DOHH2 (cell line): ENCODE data around the gene SCD5.

Source experiments
- EZH2phosphoT487 ChIP-seq: fragments of 200-600 bp; sonication (generic); IDR thresholded peaks from 2 replicates; pipeline ENCODE4 v1.6.1; 2017; ENCODE audit warnings: borderline replicate concordance, mild to moderate bottlenecking, antibody characterized with exemption, low read length, moderate library complexity, mixed read lengths
- TF ChIP-seq, protein P1 (sequence below): fragments of 200-600 bp; sonication (generic); IDR thresholded peaks from one replicate; pipeline ENCODE4 v1.5.1; 2014; ENCODE audit warnings: antibody characterized with exemption, mild to moderate bottlenecking, low read depth, low read length; ENCODE audit not compliant: poor library complexity, severe bottlenecking

DNA sequence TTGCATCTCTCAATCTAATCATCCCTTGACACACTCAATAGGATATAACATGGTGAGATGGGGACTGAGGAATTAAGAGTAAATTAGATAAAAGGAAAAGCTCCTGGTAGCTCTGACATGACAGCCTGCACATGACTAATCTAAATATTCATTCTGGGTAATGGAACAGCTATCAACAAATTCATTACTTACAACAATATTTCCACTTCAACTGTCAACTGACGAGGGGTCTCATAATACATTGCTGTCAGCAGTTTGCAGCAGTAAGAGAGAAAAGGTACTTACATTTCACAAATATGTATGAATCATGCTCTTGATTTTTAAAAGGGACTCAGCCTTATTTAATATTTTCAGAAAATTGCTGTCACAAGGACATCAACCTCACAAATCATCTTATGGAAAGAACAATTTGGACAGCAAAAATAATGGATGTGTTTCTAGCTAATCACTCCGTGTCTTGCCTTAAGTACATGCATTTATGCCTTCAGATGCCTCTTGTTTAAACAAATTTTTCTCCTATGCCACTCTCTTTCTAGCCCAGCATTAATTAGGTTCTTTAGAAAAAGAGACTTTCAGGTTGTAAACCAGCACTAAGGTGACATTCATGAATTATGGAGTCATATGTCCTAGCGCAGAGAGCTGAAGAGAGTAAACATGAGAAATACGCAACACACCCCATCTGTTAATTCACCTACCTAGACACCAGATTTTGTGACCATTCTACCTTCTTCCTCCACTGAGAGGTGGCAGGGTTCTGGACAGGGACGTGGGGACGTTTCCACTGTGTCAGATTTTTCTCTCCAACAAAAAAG, 137.2 kb downstream of the SCD5 start:
- TF ChIP-seq, protein P1, sequence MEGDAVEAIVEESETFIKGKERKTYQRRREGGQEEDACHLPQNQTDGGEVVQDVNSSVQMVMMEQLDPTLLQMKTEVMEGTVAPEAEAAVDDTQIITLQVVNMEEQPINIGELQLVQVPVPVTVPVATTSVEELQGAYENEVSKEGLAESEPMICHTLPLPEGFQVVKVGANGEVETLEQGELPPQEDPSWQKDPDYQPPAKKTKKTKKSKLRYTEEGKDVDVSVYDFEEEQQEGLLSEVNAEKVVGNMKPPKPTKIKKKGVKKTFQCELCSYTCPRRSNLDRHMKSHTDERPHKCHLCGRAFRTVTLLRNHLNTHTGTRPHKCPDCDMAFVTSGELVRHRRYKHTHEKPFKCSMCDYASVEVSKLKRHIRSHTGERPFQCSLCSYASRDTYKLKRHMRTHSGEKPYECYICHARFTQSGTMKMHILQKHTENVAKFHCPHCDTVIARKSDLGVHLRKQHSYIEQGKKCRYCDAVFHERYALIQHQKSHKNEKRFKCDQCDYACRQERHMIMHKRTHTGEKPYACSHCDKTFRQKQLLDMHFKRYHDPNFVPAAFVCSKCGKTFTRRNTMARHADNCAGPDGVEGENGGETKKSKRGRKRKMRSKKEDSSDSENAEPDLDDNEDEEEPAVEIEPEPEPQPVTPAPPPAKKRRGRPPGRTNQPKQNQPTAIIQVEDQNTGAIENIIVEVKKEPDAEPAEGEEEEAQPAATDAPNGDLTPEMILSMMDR, result no peak
- TF ChIP-seq EZH2phosphoT487, result no peak
